Parathyroid adenoma (tissue), 2 donors: ENCODE data around the gene KRTAP17-1.

Source experiments
- H2AFZ ChIP-seq: fragments of 300-600 bp; sonication (generic); one replicate; pipeline ENCODE4 v1.7.0; 2017; ENCODE audit warnings: antibody characterized with exemption, mild to moderate bottlenecking
- H3K27ac ChIP-seq: fragments of 300-600 bp; sonication (generic); one replicate; pipeline ENCODE4 v1.7.0; 2017
- H3K27me3 ChIP-seq: fragments of 300-600 bp; sonication (generic); one replicate; pipeline ENCODE4 v1.7.0; 2017; ENCODE audit warnings: low read length; ENCODE audit not compliant: control insufficient read depth, insufficient read depth
- H3K36me3 ChIP-seq: fragments of 300-600 bp; sonication (generic); one replicate; pipeline ENCODE4 v1.7.0; 2017; ENCODE audit warnings: low read length; ENCODE audit not compliant: control insufficient read depth, insufficient read depth
- H3K4me1 ChIP-seq: fragments of 300-600 bp; sonication (generic); one replicate; pipeline ENCODE4 v1.7.0; 2017; ENCODE audit warnings: control low read depth
- H3K4me2 ChIP-seq: fragments of 300-600 bp; sonication (generic); one replicate; pipeline ENCODE4 v1.7.0; 2017; ENCODE audit warnings: low read length
- H3K4me3 ChIP-seq: fragments of 300-600 bp; sonication (generic); one replicate; pipeline ENCODE4 v1.7.0; 2017; ENCODE audit warnings: low read depth, low read length
- H3K79me2 ChIP-seq: fragments of 300-600 bp; sonication (generic); one replicate; pipeline ENCODE4 v1.7.0; 2017; ENCODE audit warnings: control low read depth
- H3K9ac ChIP-seq: fragments of 300-600 bp; sonication (generic); one replicate; pipeline ENCODE4 v1.7.0; 2017; ENCODE audit warnings: mild to moderate bottlenecking
- H3K9me3 ChIP-seq: fragments of 300-600 bp; sonication (generic); one replicate; pipeline ENCODE4 v1.7.0; 2017; ENCODE audit warnings: low read length; ENCODE audit not compliant: control insufficient read depth
- CTCF ChIP-seq: fragments of 300-600 bp; sonication (generic); IDR thresholded peaks from one replicate; pipeline ENCODE4 v1.7.0; 2017; ENCODE audit warnings: antibody characterized with exemption, mild to moderate bottlenecking
- donor health status: primary hyperparathyroidism.

KRTAP17-1 gene

GRCh38 chr17:41339571-41340172 lies 24.2 kb upstream of the KRTAP17-1 start:
- H3K79me2 ChIP-seq, result no peaks in the 10 kb centered on the region
- H3K4me1 ChIP-seq, result peaks cover 3% of the 10 kb centered on the region
- TF ChIP-seq CTCF, result no peak
- H3K4me2 ChIP-seq, result no peak overlapping the region
- H3K4me3 ChIP-seq, result no peak overlapping the region
- no peak overlapping the region for H3K27ac ChIP-seq
- no peaks in the 10 kb centered on the region for H3K27me3 ChIP-seq
- no peak overlapping the region for H3K9ac ChIP-seq
- no peaks in the 10 kb centered on the region for H3K9me3 ChIP-seq
- no peak overlapping the region for H2AFZ ChIP-seq
- no peaks in the 10 kb centered on the region for H3K36me3 ChIP-seq

GRCh38 chr17:41338961-41339485 lies 23.5 kb upstream of the KRTAP17-1 start:
- Histone ChIP-seq H3K27me3 (no peaks in the 10 kb centered on the region), H3K27ac (no peak overlapping the region), H3K9me3 (no peaks in the 10 kb centered on the region), H3K36me3 (no peaks in the 10 kb centered on the region), H3K4me2 (no peak overlapping the region), H3K4me3 (no peak overlapping the region), H3K4me1 (peaks cover 3% of the 10 kb centered on the region), H2AFZ (no peak overlapping the region), H3K79me2 (no peaks in the 10 kb centered on the region), H3K9ac (no peak overlapping the region)
- no peak for TF ChIP-seq CTCF

DNA sequence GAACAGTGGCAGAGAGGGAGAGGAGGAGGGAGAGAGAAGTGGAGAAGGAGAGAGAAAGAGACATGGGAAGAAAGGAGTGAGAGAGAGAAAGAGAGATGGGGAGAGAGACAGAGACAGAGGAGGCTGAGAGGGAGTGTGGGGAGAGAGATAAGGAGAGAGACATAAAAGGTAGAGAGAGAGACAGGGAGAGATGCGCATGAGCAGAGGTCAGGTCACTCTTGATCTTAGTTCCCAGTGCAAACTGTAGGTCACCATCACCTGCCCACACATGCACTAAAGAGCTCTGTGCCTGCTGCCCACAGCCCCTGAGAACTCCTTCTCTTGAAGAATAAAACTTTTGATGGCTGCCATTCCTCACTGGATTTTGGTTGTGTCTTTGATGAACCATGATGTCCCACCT lies 20.2 kb upstream of the KRTAP17-1 start:
- H3K36me3 ChIP-seq, result no peaks in the 10 kb centered on the region
- H3K9ac ChIP-seq, result no peak overlapping the region
- no peak for TF ChIP-seq CTCF
- peaks cover 3% of the 10 kb centered on the region for H3K4me1 ChIP-seq
- H3K4me3 ChIP-seq, result no peak overlapping the region
- H3K9me3 ChIP-seq, result no peaks in the 10 kb centered on the region
- no peaks in the 10 kb centered on the region for H3K27me3 ChIP-seq
- no peak overlapping the region for H3K27ac ChIP-seq
- H3K4me2 ChIP-seq, result no peak overlapping the region
- H2AFZ ChIP-seq, result no peak overlapping the region
- H3K79me2 ChIP-seq, result no peaks in the 10 kb centered on the region

DNA sequence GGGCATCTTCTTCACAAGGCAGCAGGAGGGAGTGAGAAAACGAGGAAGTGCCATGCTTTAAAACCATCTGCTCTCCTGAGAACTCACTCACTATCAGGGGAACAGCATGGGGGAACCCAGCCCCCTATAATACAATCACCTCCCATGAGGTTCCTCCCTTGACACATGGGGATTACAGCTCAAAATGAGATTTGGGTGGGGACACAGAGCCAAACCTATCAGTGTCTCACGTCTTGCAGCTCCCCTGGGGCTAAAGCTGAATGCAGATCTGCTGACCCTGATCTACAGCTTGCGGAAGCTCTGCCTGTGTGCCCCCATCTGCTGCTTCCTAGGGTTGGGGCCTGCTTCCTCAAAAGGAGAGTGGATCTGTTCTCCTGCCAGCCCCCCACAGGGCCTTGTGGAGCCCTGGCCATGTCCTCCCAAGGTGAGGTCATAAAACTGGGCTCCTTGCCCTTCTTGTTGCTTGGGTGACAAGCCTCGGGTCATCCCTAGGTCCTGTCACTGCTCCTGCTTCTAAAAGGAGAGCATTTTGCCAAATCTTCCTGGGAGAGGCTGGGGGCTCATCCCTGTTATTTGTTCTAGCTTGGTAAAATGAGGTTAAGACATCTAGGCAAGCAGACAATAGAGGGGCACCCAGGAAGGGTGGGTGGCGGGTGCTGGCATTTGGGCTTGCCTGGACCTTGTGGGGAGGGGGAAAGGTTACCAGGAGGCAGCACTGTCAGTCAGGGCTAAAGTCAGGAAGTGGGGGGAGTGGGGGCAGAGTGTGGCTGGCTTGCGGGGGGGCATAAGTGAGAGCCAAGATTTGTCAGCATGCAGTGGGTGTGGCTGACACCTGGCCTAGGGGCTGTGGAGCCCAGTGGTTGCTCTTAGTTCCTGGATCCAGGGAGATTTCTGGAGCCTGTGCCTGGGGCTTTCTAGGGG lies 19.1 kb upstream of the KRTAP17-1 start:
- Histone ChIP-seq H3K9ac (no peak overlapping the region), H3K4me1 (peaks cover 3% of the 10 kb centered on the region), H3K4me3 (no peak overlapping the region), H3K27me3 (no peaks in the 10 kb centered on the region), H2AFZ (no peak overlapping the region), H3K79me2 (no peaks in the 10 kb centered on the region), H3K27ac (no peak overlapping the region), H3K4me2 (no peak overlapping the region), H3K9me3 (no peaks in the 10 kb centered on the region), H3K36me3 (no peaks in the 10 kb centered on the region)
- TF ChIP-seq CTCF, result no peak
